Endothelial cell of umbilical vein (primary cell): Measurements from ENCODE around the gene ABAT. TPM values are rescaled to one million over a fixed set of nuclear protein-coding genes. Genes with fewer than 3 reads are reported as not detected.

Experiments
- BruUV-seq: library from RNA; stranded (reverse); fragments of 400-500 nt; replicated peaks from 2 replicates; lab custom pipeline; 2021; lab: Mats Ljungman, UMichigan
- CTCF ChIA-PET: fragments of 300-600, 350-600 bp; sonication (Branson Sonifier 250); formaldehyde crosslinking; loops from one replicate; lab custom pipeline; 2021; ENCODE audit warnings: antibody characterized with exemption, inconsistent platforms; lab: Charles Lee
- POLR2A ChIA-PET: fragments of 300-600, 350-600 bp; sonication (Branson Sonifier 250); formaldehyde crosslinking; loops from one replicate; lab custom pipeline; 2021; ENCODE audit warnings: antibody characterized with exemption, inconsistent platforms; lab: Charles Lee
- DNase-seq: peaks from one replicate; pipeline ENCODE4 v3.0.0-alpha.2; 2011; ENCODE audit warnings: low read depth, low spot score
- FAIRE-seq: peaks from 2 replicates; lab custom pipeline; 2011; peaks lifted over from hg19 to GRCh38; lab: Jason Lieb, UNC
- H2AFZ ChIP-seq: 2 replicates; pipeline ENCODE4 v1.6.0; 2012; ENCODE audit warnings: low read depth, low read length, control low read depth, inconsistent platforms
- H3K27ac ChIP-seq: 2 replicates; pipeline ENCODE4 v1.5.1; 2011; ENCODE audit warnings: low read depth, mild to moderate bottlenecking, control low read depth, low read length, moderate library complexity; ENCODE audit not compliant: insufficient read depth
- H3K27me3 ChIP-seq, 2 experiments: 2 replicates each; pipeline versions ENCODE4 v1.6.0 to v1.6.1; 2011; ENCODE audit warnings: low read length in 2 of 2, mixed read lengths in 1 of 2; ENCODE audit not compliant: control insufficient read depth in 2 of 2, insufficient read depth in 2 of 2
- H3K36me3 ChIP-seq, 2 experiments: 2 replicates in 1 of 2; 3 replicates in 1 of 2; pipeline ENCODE4 v1.5.1; 2011; ENCODE audit warnings: low read length in 2 of 2, mild to moderate bottlenecking in 1 of 2, moderate library complexity in 1 of 2; ENCODE audit not compliant: control insufficient read depth in 2 of 2, insufficient read depth in 2 of 2; ENCODE audit errors: extremely low read depth in 1 of 2
- H3K4me1 ChIP-seq: 3 replicates; pipeline ENCODE4 v1.5.1; 2011; ENCODE audit warnings: mild to moderate bottlenecking, low read length; ENCODE audit not compliant: control insufficient read depth, insufficient read depth; ENCODE audit errors: extremely low read depth
- H3K4me2 ChIP-seq: 2 replicates; pipeline ENCODE4 v1.6.1; 2011; ENCODE audit warnings: low read length, control low read depth, mixed read lengths; ENCODE audit not compliant: insufficient read depth
- H3K4me3 ChIP-seq, 3 experiments: fragments of 200-600 bp in 1 of 3; sonication (generic), shearing (Covaris generic) in 1 of 3; replicated peaks in 1 of 3; 2 replicates each; pipeline ENCODE4 v1.5.1; 2011 to 2016; ENCODE audit warnings: control low read depth in 3 of 3, low read length in 3 of 3, mild to moderate bottlenecking in 2 of 3, inconsistent platforms in 1 of 3, low read depth in 1 of 3, moderate library complexity in 1 of 3; ENCODE audit not compliant: insufficient read depth in 1 of 3
- H3K79me2 ChIP-seq: 2 replicates; pipeline ENCODE4 v1.6.0; 2012; ENCODE audit warnings: low read length, inconsistent platforms; ENCODE audit not compliant: control insufficient read depth, insufficient read depth
- H3K9ac ChIP-seq: replicated peaks from 2 replicates; pipeline ENCODE3; 2011; ENCODE audit warnings: low read length, control low read depth; ENCODE audit not compliant: insufficient read depth; ENCODE audit errors: extremely low read depth
- H3K9me1 ChIP-seq: replicated peaks from 3 replicates; pipeline ENCODE4 v1.6.0; 2011; ENCODE audit warnings: mild to moderate bottlenecking, low read length; ENCODE audit not compliant: control insufficient read depth, insufficient read depth; ENCODE audit errors: extremely low read depth
- H3K9me3 ChIP-seq: replicated peaks from 2 replicates; pipeline ENCODE4 v1.5.1; 2012; ENCODE audit warnings: low read length, inconsistent platforms; ENCODE audit not compliant: control insufficient read depth, insufficient read depth
- H4K20me1 ChIP-seq: replicated peaks from 2 replicates; pipeline ENCODE3; 2011; ENCODE audit warnings: mild to moderate bottlenecking, low read length; ENCODE audit not compliant: control insufficient read depth, insufficient read depth; ENCODE audit errors: extremely low read depth
- EZH2 ChIP-seq: IDR thresholded peaks from 2 replicates; pipeline ENCODE4 v1.6.1; 2012; ENCODE audit warnings: borderline replicate concordance, low read depth, mild to moderate bottlenecking, moderate library complexity, low read length, inconsistent platforms; ENCODE audit not compliant: severe bottlenecking
- FOS ChIP-seq: IDR thresholded peaks from 2 replicates; pipeline ENCODE4 v1.6.1; 2011; ENCODE audit warnings: mild to moderate bottlenecking, low read length, moderate library complexity, borderline replicate concordance; ENCODE audit not compliant: insufficient read depth
- GATA2 ChIP-seq: IDR thresholded peaks from 2 replicates; pipeline ENCODE4 v1.7.0; 2011; ENCODE audit warnings: low read depth, mild to moderate bottlenecking, moderate library complexity, mixed read lengths, low read length; ENCODE audit not compliant: insufficient read length, insufficient read depth
- JUN ChIP-seq: IDR thresholded peaks from 2 replicates; pipeline ENCODE4 v1.6.1; 2011; ENCODE audit warnings: borderline replicate concordance, low read depth; ENCODE audit not compliant: insufficient read length, insufficient read depth
- MAX ChIP-seq: IDR thresholded peaks from 2 replicates; pipeline ENCODE4 v1.6.1; 2011; ENCODE audit not compliant: insufficient read depth, insufficient read length
- MYC ChIP-seq: IDR thresholded peaks from one replicate; pipeline ENCODE4 v1.6.1; 2011; ENCODE audit warnings: mild to moderate bottlenecking, low read depth, low read length
- POLR2A ChIP-seq: IDR thresholded peaks from 2 replicates; pipeline ENCODE4 v1.6.1; 2012; ENCODE audit warnings: low read depth, mild to moderate bottlenecking, control low read depth, low read length
- POLR2AphosphoS5 ChIP-seq: IDR thresholded peaks from 2 replicates; pipeline ENCODE4 v1.6.1; 2012; ENCODE audit warnings: low read depth, mild to moderate bottlenecking, control low read depth, low read length, moderate library complexity; ENCODE audit not compliant: insufficient read depth
- dilution Hi-C: fragments of 300-500 bp; cut with MboI; formaldehyde crosslinking; loops from one replicate; pipeline ENCODE4 v1.15.0; 2019; ENCODE audit warnings: low sequenced_read_pairs; ENCODE audit not compliant: extremely low pct_ligation_motif_present
- intact Hi-C: fragments of 100-400 bp; cut with micrococcal nuclease; formaldehyde crosslinking; loops from one replicate; pipeline ENCODE4 v1.10.0; 2022
- polyA plus RNA-seq, 4 experiments: library from polyadenylated mRNA; depleted of rRNA in 3 of 4; stranded (reverse) in 3 of 4; unstranded in 1 of 4; fragments of >200 nt; gene quantifications; 2 replicates each; pipeline versions ENCODE4 v1.2.1 to v1.2.3, GENCODE V29; 2011 to 2012; ENCODE audit warnings: missing spikeins in 1 of 4
- total RNA-seq: library from RNA; stranded (reverse); gene quantifications from 2 replicates; pipeline ENCODE4 v1.2.3, GENCODE V29; 2021
- TF ChIP-seq, protein P1 (sequence below), 2 donors: IDR thresholded peaks; 1 replicate in 1 of 2; 2 replicates in 1 of 2; pipeline ENCODE4 v1.5.1; 2011; ENCODE audit warnings: low read length in 2 of 2, mild to moderate bottlenecking in 2 of 2, moderate library complexity in 2 of 2, control low read depth in 1 of 2, inconsistent platforms in 1 of 2, low read depth in 1 of 2; ENCODE audit not compliant: insufficient read depth in 1 of 2; ENCODE audit errors: extremely low read depth in 1 of 2

The ABAT gene
- total and polyA plus RNA-seq, 2 donors (not counting 3 experiments of a cell fraction or from before 2014, with no cell fraction given): 1.3 to 1.4 TPM

- DNase-seq: no peak
- dilution Hi-C loops (no loop called here), intact Hi-C loops (no loop called here)
- Histone ChIP-seq H3K9ac (no peak overlapping the region), H2AFZ (no peak overlapping the region), H3K9me3 (no peaks in the 10 kb centered on the region), H3K4me2 (no peak overlapping the region), H3K36me3 (no peaks in the 10 kb centered on the region), H3K4me3 (no peak overlapping the region), H3K79me2 (no peaks in the 10 kb centered on the region), H3K9me1 (no peaks in the 10 kb centered on the region), H3K27me3 (no peaks in the 10 kb centered on the region), H3K27ac (no peak overlapping the region), H4K20me1 (no peaks in the 10 kb centered on the region), H3K4me1 (no peaks in the 10 kb centered on the region)
- TF ChIP-seq MYC (no peak), GATA2 (no peak), POLR2A (no peak), POLR2AphosphoS5 (no peak), JUN (no peak), FOS (no peak), MAX (no peak), EZH2 (no peak)
- TF ChIP-seq, protein P1, sequence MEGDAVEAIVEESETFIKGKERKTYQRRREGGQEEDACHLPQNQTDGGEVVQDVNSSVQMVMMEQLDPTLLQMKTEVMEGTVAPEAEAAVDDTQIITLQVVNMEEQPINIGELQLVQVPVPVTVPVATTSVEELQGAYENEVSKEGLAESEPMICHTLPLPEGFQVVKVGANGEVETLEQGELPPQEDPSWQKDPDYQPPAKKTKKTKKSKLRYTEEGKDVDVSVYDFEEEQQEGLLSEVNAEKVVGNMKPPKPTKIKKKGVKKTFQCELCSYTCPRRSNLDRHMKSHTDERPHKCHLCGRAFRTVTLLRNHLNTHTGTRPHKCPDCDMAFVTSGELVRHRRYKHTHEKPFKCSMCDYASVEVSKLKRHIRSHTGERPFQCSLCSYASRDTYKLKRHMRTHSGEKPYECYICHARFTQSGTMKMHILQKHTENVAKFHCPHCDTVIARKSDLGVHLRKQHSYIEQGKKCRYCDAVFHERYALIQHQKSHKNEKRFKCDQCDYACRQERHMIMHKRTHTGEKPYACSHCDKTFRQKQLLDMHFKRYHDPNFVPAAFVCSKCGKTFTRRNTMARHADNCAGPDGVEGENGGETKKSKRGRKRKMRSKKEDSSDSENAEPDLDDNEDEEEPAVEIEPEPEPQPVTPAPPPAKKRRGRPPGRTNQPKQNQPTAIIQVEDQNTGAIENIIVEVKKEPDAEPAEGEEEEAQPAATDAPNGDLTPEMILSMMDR (IDR thresholded peaks at IDR 0.05; ENCODE audit: extremely low read depth in 1 of 2, insufficient read depth in 1 of 2, low read depth in 1 of 2, low read length in 2 of 2): no peak
- BruUV-seq: no TSS peak
- ChIA-PET POLR2A (no interaction called here), CTCF (no interaction called here)
- FAIRE-seq: no peak
Observed at GRCh38 chr16:8767176-8767575, 92.8 kb downstream of the ABAT start.
